ENCODE data around the gene SOAT2. TPM values are rescaled to one million over a fixed set of nuclear protein-coding genes. Genes with fewer than 3 reads are reported as not detected.

SOAT2 gene
- polyA plus RNA-seq, 1 experiment = 0.34 TPM

DNA sequence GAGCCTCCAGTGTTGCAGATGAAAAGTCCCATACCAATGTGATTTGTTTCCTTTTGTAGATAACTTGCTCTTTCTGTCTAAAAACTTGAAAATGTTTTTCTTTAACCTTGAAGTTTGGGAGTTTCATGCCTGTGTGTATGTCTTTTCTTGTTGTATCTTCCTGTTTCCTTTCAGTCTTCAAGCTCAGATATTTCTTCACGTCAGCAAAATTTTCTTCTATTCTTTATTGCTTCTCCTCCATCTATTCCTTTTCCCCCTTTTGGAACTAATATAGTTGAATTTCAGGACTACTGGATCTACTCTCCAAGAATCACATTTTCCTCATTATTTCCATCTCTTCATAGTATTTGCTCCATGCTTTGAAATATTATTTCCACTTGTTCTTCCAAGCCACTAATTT lies 23.9 kb downstream of the SOAT2 start:
- CTCF ChIA-PET = no interaction called here
- no peak overlapping the region for H3K4me3 ChIP-seq (ENCODE audit: low read depth, low read length)
- TF ChIP-seq, protein P1, sequence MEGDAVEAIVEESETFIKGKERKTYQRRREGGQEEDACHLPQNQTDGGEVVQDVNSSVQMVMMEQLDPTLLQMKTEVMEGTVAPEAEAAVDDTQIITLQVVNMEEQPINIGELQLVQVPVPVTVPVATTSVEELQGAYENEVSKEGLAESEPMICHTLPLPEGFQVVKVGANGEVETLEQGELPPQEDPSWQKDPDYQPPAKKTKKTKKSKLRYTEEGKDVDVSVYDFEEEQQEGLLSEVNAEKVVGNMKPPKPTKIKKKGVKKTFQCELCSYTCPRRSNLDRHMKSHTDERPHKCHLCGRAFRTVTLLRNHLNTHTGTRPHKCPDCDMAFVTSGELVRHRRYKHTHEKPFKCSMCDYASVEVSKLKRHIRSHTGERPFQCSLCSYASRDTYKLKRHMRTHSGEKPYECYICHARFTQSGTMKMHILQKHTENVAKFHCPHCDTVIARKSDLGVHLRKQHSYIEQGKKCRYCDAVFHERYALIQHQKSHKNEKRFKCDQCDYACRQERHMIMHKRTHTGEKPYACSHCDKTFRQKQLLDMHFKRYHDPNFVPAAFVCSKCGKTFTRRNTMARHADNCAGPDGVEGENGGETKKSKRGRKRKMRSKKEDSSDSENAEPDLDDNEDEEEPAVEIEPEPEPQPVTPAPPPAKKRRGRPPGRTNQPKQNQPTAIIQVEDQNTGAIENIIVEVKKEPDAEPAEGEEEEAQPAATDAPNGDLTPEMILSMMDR (IDR thresholded peaks at IDR 0.05; ENCODE audit: insufficient read depth, low read depth, low read length) = no peak
- H3K36me3 ChIP-seq (ENCODE audit: control insufficient read depth, insufficient read depth, low read length) = no peaks in the 10 kb centered on the region
- POLR2A ChIA-PET = no interaction called here
- H3K27me3 ChIP-seq (ENCODE audit: control insufficient read depth, insufficient read depth, low read length) = no peaks in the 10 kb centered on the region
- no peak for DNase-seq (ENCODE audit: low read depth)

DNA sequence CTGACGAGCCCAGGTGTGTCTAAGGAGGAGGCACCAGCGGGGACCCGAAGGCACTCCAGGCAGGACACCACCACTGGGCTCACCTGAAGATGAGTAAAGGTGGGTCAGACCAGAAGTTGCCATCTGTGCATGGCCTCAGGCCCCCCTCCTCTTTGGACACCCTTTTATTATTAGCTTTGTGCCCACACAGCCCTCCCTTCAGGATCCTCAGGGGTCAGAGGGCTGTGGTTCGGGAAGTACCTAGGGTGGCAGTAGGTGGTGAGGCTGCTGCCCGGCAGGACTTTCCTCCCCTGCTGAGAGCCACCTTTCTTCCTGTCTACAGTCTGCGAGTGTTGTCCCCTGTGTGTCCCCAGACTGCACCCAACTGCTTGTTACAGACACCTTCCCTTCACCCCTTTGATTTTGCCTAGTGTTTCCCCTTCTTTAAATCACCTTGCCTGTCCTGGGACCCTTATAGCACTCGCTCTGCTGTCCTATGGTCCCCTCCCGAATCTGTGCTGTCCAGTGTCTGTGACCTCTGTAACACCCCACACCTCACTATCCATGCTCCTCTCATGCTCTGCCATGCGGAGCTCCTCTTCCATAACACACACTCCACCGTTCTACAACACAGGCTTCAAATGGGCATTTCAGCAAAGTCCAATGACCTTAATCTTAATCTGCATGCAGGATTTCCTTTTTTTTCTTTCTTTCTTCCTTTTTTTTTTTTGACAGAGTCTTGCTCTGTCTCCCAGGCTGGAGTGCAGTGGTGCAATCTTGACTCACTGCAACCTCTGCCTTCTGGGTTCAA lies 25.7 kb downstream of the SOAT2 start:
- TF ChIP-seq, protein P1 (IDR thresholded peaks at IDR 0.05; ENCODE audit: insufficient read depth, low read depth, low read length) = no peak
- Histone ChIP-seq H3K36me3 (ENCODE audit: control insufficient read depth, insufficient read depth, low read length) (no peaks in the 10 kb centered on the region), H3K27me3 (ENCODE audit: control insufficient read depth, insufficient read depth, low read length) (no peaks in the 10 kb centered on the region), H3K4me3 (ENCODE audit: low read depth, low read length) (no peak overlapping the region)
- ChIA-PET POLR2A (interaction anchor here (0.6 kb wide), 1 partner anchor 216 kb away, joined by 7 read pairs; no protein-coding TSS in a partner anchor), CTCF (interaction anchor here (1.3 kb wide), 1 partner anchor 81 kb away, joined by 3 read pairs; no protein-coding TSS in a partner anchor)
- DNase-seq (ENCODE audit: low read depth) = no peak

DNA sequence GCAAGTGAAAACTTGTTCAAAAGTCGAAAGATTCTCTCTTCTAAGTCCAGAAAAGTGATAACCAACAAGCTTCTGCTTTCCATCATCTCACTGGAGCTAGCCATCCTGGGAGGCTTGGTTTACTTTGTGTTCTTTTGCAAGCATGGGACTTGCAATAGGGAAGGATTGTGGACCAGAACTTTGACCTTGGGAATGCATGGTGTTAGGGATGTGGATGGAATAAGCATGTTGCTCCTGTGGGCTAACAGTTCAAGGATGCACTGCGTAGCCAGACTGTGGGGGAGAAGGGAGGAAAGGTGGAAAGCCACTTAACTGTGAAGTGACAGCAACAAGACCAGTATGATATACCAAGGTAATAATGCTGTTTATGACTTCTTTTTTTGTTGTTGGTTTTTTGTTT lies 28.6 kb downstream of the SOAT2 start:
- Histone ChIP-seq H3K36me3 (ENCODE audit: control insufficient read depth, insufficient read depth, low read length) (no peaks in the 10 kb centered on the region), H3K4me3 (ENCODE audit: low read depth, low read length) (no peak overlapping the region), H3K27me3 (ENCODE audit: control insufficient read depth, insufficient read depth, low read length) (no peaks in the 10 kb centered on the region)
- ChIA-PET CTCF (interaction anchor here (1.0 to 1.8 kb wide), 3 partner anchors 9 to 66 kb away, joined by 3 to 5 read pairs (median 4); no protein-coding TSS in a partner anchor), POLR2A (no interaction called here)
- TF ChIP-seq, protein P1 (IDR thresholded peaks at IDR 0.05; ENCODE audit: insufficient read depth, low read depth, low read length) = no peak
- DNase-seq (ENCODE audit: low read depth) = no peak

DNA sequence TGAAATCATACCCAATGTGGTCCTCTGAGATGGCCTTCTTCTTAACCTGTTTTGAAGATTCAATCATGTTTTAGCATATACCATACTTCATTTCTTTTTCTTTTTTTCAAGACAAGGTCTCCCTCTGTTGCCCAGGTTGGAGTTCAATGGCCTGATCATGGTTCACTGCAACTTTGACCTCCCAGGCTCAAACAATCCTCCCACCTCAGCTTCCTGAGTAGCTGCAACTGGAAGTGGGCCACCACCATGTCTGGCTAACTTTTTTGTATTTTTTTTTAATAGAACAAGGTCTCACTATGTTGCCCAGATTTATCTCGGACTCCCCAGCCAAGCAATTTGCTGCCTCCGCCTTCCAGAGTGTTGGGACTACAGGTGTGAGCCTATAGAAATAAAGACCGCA lies 30.4 kb downstream of the SOAT2 start:
- H3K4me3 ChIP-seq (ENCODE audit: low read depth, low read length) = no peak overlapping the region
- no peaks in the 10 kb centered on the region for H3K36me3 ChIP-seq (ENCODE audit: control insufficient read depth, insufficient read depth, low read length)
- ChIA-PET POLR2A (no interaction called here), CTCF (interaction anchor here (0.6 to 2.0 kb wide), 4 partner anchors 26 to 188 kb away, joined by 3 to 7 read pairs (median 5); partner anchors contain the start of gene AAAS)
- TF ChIP-seq, protein P1 (IDR thresholded peaks at IDR 0.05; ENCODE audit: insufficient read depth, low read depth, low read length) = no peak
- DNase-seq (ENCODE audit: low read depth) = no peak
- no peaks in the 10 kb centered on the region for H3K27me3 ChIP-seq (ENCODE audit: control insufficient read depth, insufficient read depth, low read length)

DNA sequence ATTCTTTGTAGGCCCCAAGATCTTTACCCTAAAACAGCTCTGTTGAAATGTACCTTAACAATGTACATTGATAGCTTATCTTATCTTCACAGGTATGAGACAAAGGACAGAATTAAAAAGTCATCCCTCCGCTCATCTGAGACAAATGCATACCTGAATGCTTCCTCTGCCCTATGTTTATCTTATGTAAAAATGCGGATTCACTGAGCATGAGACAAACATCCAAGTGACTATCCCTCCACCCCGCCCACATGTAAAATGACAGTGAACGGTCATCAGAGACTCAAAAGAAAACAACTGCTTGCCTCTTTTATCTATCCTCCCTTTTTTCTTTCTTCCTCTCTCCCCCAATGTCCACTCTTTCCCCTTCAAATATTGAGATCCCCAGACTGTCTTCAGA lies 40.1 kb downstream of the SOAT2 start:
- Histone ChIP-seq H3K4me3 (ENCODE audit: low read depth, low read length) (no peak overlapping the region), H3K36me3 (ENCODE audit: control insufficient read depth, insufficient read depth, low read length) (no peaks in the 10 kb centered on the region), H3K27me3 (ENCODE audit: control insufficient read depth, insufficient read depth, low read length) (no peaks in the 10 kb centered on the region)
- no peak for DNase-seq (ENCODE audit: low read depth)
- TF ChIP-seq, protein P1 (IDR thresholded peaks at IDR 0.05; ENCODE audit: insufficient read depth, low read depth, low read length) = no peak
- CTCF ChIA-PET = no interaction called here
- POLR2A ChIA-PET = no interaction called here
